ENCODE measurements around the gene CTBP2.

DNA sequence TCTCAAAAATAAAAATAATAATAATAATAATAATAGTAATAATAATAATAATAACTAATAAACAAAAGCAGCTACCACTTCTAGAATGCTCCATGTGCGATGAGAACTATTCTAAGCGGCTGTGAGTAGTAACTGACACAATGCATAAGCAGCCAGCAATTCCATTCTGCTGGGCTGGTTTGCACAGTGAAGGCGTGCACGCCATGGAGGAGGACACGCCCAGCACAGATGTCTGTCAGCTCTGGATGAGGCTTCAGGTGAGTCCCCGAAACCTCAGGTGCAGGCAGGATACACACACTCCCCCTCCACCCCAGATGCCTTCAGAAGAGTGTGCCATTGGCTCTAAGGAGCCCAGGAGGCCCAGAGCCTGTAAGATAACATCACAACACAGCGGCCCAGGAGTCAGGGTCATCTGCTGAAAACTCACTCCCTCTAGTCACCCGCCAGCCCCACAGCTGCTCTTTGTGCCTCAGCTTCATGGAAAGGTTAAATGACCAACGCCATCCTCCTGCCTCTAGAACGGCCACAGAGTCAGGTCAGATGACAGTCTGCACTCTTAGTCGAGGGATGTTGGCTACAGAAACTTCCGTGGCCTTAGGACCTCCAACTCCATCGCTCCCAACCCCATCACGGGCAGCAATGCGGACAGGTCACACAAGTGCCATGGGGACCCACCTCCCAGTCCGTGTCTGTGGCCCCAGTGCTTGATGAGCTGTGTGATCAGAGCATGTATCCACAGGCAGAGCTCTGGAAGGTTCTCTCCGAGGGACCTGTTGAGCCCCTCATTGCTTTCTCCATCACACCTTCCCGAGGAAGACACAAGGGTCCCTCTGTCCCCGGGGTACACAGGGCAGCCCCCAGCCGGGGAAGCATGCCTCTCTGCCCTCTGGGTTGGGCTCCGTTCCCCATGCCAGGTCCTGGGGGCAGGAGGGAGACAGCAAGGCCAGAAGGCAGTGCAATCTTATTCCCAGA, 103.9 kb downstream of the CTBP2 start:
- TF ChIP-seq, protein P1, sequence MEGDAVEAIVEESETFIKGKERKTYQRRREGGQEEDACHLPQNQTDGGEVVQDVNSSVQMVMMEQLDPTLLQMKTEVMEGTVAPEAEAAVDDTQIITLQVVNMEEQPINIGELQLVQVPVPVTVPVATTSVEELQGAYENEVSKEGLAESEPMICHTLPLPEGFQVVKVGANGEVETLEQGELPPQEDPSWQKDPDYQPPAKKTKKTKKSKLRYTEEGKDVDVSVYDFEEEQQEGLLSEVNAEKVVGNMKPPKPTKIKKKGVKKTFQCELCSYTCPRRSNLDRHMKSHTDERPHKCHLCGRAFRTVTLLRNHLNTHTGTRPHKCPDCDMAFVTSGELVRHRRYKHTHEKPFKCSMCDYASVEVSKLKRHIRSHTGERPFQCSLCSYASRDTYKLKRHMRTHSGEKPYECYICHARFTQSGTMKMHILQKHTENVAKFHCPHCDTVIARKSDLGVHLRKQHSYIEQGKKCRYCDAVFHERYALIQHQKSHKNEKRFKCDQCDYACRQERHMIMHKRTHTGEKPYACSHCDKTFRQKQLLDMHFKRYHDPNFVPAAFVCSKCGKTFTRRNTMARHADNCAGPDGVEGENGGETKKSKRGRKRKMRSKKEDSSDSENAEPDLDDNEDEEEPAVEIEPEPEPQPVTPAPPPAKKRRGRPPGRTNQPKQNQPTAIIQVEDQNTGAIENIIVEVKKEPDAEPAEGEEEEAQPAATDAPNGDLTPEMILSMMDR (IDR thresholded peaks at IDR 0.05) = no peak
- no peak for TF ChIP-seq POLR2A (IDR thresholded peaks at IDR 0.05)
